Esophagus muscularis mucosa (tissue), 3 donors: Measurements from ENCODE around the gene KRT73.

Experiments
- CTCF ChIP-seq, 3 experiments: fragments of 200-600 bp in 2 of 3; fragments of 450-650 bp in 1 of 3; sonication (generic) in 2 of 3; IDR thresholded peaks; one replicate each; pipeline ENCODE4 v1.5.1; 2017 to 2019; ENCODE audit warnings: antibody characterized with exemption in 3 of 3, mild to moderate bottlenecking in 2 of 3, moderate library complexity in 1 of 3
- POLR2A ChIP-seq: fragments of 450-650 bp; IDR thresholded peaks from one replicate; pipeline ENCODE4 v1.6.1; 2017; ENCODE audit warnings: antibody characterized with exemption, moderate library complexity, mild to moderate bottlenecking, low read depth
- POLR2AphosphoS5 ChIP-seq, 2 donors: sonication (generic); formaldehyde crosslinking; IDR thresholded peaks; one replicate each; pipeline ENCODE4 v1.6.1; 2017; ENCODE audit warnings: antibody characterized with exemption in 2 of 2

- no peak for TF ChIP-seq CTCF (IDR thresholded peaks at IDR 0.05)
- TF ChIP-seq POLR2A, result no peak
- no peak for TF ChIP-seq POLR2AphosphoS5 (IDR thresholded peaks at IDR 0.05)
Observed at GRCh38 chr12:52629281-52630007, 11.1 kb upstream of the KRT73 start.
